T-helper 2 cell treated with Interferon-gamma antibody and Interleukin-4, amounts not matched to agents 5 μg/mL and 100 μg/mL, for 36 hours (primary cell): Measurements from ENCODE around the gene MYLK.
"Not testable (repeated sequence)": the region's sequence is repeated elsewhere in the genome, so short reads cannot be mapped to it uniquely, and the experiment has no call there.

Source experiments
- DNase-seq: peaks from one replicate; pipeline ENCODE4 v3.0.0; 2021; ENCODE audit warnings: low spot score
- H3K27ac Mint-ChIP-seq: one replicate; pipeline ENCODE4 v1.8.0; 2021; ENCODE audit warnings: mild to moderate bottlenecking, mixed read lengths
- H3K27me3 Mint-ChIP-seq: one replicate; pipeline ENCODE4 v1.8.0; 2021; ENCODE audit warnings: low read depth, mixed read lengths
- H3K36me3 Mint-ChIP-seq: one replicate; pipeline ENCODE4 v1.8.0; 2021; ENCODE audit warnings: low read depth, mixed read lengths
- H3K4me1 Mint-ChIP-seq: one replicate; pipeline ENCODE4 v1.8.0; 2021; ENCODE audit warnings: low read depth, mixed read lengths
- H3K4me3 Mint-ChIP-seq: one replicate; pipeline ENCODE4 v1.8.0; 2022; ENCODE audit warnings: mild to moderate bottlenecking, moderate library complexity, mixed read lengths
- H3K9me3 Mint-ChIP-seq: one replicate; pipeline ENCODE4 v1.8.0; 2021; ENCODE audit warnings: mixed read lengths

MYLK gene

DNA sequence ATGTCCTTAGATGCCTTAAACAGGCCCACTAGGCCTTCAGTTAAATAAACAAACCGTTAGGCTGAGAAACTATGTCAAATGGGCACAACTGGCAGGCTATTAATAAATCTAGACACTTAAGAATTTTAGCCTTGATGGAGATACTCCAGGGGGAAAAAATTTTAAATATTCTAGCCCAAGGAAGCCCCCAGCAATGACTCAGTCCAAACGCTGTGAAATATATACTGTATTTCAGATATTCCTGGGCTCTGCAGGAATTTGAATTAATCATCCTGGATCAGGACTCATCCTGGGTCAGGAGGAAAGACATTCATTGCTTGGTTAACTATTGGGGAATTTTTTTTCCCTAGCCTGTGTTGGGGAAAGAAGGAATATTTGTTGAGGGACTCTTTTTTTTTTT lies 166.7 kb downstream of the MYLK start:
- not testable (repeated sequence) for H3K36me3 Mint-ChIP-seq, H3K27me3 Mint-ChIP-seq, DNase-seq, H3K4me3 Mint-ChIP-seq, H3K4me1 Mint-ChIP-seq, H3K27ac Mint-ChIP-seq, H3K9me3 Mint-ChIP-seq

- no peaks in the 10 kb centered on the region for H3K9me3 Mint-ChIP-seq
- peaks cover 4% of the 10 kb centered on the region for H3K27me3 Mint-ChIP-seq
- DNase-seq = no peak
- no peak overlapping the region for H3K27ac Mint-ChIP-seq
- H3K36me3 Mint-ChIP-seq = no peaks in the 10 kb centered on the region
- no peaks in the 10 kb centered on the region for H3K4me1 Mint-ChIP-seq
- H3K4me3 Mint-ChIP-seq = no peak overlapping the region
Observed at GRCh38 chr3:123716411-123716810, 167.7 kb downstream of the MYLK start.

DNA sequence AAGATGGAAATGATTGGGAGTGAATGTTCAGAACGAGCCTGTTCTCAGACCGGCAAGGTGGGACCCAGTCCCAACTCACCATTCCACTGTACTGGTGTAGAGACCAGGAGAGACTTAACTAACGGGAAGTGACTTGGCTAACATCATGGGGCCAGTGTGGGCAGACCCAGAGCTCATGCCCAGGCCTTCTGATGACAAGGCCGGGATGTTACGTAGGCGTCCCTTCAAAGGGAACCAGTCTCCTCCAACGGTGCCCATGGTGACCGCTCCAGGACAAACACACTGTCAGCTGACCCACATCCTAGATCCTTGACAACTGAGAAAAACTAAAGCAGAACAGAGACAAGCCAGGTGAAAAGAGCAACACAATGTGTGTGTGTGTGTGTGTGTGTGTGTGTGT lies 170.9 kb downstream of the MYLK start:
- H3K9me3 Mint-ChIP-seq = no peaks in the 10 kb centered on the region
- peaks cover 7% of the 10 kb centered on the region for H3K27me3 Mint-ChIP-seq
- no peak overlapping the region for H3K4me3 Mint-ChIP-seq
- no peaks in the 10 kb centered on the region for H3K36me3 Mint-ChIP-seq
- DNase-seq = no peak
- H3K27ac Mint-ChIP-seq = no peak overlapping the region
- no peaks in the 10 kb centered on the region for H3K4me1 Mint-ChIP-seq

GRCh38 chr3:123712077-123712860 lies 171.9 kb downstream of the MYLK start:
- DNase-seq = no peak
- Mint-ChIP-seq H3K27ac (no peak overlapping the region), H3K9me3 (no peaks in the 10 kb centered on the region), H3K27me3 (peaks cover 7% of the 10 kb centered on the region), H3K36me3 (no peaks in the 10 kb centered on the region), H3K4me3 (no peak overlapping the region), H3K4me1 (no peaks in the 10 kb centered on the region)

DNA sequence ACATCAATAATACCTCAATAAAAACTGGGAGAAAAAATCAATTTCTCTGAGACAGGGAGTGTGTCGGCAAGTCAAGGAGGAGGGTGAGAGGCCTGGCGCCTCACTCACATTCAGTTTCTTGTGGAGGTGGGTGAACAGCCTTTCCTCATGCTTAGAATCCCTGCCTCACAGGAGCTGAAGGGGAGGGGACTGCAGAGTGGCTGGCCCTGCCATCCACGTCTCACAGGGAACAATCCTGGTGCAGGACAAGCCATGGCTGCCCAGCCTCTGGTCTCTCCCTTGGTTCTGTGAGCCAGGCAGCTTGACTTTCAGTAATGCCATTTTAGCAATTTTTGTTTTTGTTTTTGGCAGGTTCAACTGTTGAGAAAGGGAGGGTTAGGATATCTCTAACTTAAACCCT lies 172.8 kb downstream of the MYLK start:
- Mint-ChIP-seq H3K27me3 (peaks cover 5% of the 10 kb centered on the region), H3K27ac (no peak overlapping the region), H3K9me3 (no peaks in the 10 kb centered on the region), H3K4me3 (no peak overlapping the region), H3K36me3 (no peaks in the 10 kb centered on the region), H3K4me1 (no peaks in the 10 kb centered on the region)
- DNase-seq = no peak

DNA sequence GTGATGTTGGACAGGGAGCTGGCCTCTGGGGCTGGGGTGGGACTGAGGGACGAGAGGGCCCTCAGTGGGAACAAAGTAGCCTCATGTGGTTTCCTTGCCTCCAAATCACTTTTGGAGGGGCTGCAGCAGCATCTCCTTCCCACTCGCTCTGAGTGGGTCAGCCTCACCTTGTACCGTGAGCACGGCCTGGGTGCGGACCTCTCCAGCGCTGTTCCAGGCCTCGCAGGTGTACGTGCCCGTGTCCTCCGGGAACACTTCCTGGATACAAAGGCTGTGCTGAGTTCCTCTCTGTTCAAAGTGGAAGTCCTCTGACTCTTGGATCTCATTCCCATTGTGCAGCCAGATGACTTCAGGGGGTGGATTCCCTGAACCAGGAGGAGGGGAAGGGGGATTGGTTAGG lies 175.6 kb downstream of the MYLK start:
- H3K27ac Mint-ChIP-seq = no peak overlapping the region
- no peak overlapping the region for H3K4me3 Mint-ChIP-seq
- H3K27me3 Mint-ChIP-seq = peaks cover 2% of the 10 kb centered on the region
- H3K4me1 Mint-ChIP-seq = no peaks in the 10 kb centered on the region
- DNase-seq = no peak
- no peaks in the 10 kb centered on the region for H3K9me3 Mint-ChIP-seq
- H3K36me3 Mint-ChIP-seq = no peaks in the 10 kb centered on the region

DNA sequence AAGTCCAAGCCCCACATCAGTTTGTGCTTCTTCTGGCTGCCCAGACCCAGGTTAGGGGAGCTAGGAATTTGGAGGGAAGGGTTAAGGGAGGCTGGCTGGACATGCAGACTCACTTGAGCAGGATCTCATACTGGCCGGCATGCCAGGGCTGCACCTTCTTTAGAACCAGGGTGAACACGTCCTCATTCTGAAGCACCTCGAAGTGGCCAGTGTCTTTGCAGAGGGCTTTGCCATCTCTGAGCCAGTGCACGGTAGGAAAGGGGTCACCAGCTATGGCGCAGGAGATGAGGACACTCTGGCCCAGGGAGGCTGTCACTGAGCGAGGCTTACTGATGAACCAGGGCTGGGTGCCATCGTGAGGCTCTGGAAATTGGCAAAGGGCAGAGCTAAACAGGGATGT lies 176.5 kb downstream of the MYLK start:
- H3K4me1 Mint-ChIP-seq, H3K4me3 Mint-ChIP-seq, DNase-seq, H3K9me3 Mint-ChIP-seq, H3K36me3 Mint-ChIP-seq, H3K27me3 Mint-ChIP-seq, H3K27ac Mint-ChIP-seq: not testable (repeated sequence)

- peaks cover 2% of the 10 kb centered on the region for H3K27me3 Mint-ChIP-seq
- H3K4me3 Mint-ChIP-seq = no peak overlapping the region
- no peaks in the 10 kb centered on the region for H3K36me3 Mint-ChIP-seq
- no peaks in the 10 kb centered on the region for H3K9me3 Mint-ChIP-seq
- H3K27ac Mint-ChIP-seq = no peak overlapping the region
- no peaks in the 10 kb centered on the region for H3K4me1 Mint-ChIP-seq
- no peak for DNase-seq
Observed at GRCh38 chr3:123706871-123707270, 177.3 kb downstream of the MYLK start.

GRCh38 chr3:123705488-123706285 lies 178.4 kb downstream of the MYLK start:
- Mint-ChIP-seq H3K36me3 (no peaks in the 10 kb centered on the region), H3K27ac (no peak overlapping the region), H3K27me3 (no peaks in the 10 kb centered on the region), H3K4me1 (no peaks in the 10 kb centered on the region), H3K4me3 (no peak overlapping the region), H3K9me3 (no peaks in the 10 kb centered on the region)
- DNase-seq = no peak

DNA sequence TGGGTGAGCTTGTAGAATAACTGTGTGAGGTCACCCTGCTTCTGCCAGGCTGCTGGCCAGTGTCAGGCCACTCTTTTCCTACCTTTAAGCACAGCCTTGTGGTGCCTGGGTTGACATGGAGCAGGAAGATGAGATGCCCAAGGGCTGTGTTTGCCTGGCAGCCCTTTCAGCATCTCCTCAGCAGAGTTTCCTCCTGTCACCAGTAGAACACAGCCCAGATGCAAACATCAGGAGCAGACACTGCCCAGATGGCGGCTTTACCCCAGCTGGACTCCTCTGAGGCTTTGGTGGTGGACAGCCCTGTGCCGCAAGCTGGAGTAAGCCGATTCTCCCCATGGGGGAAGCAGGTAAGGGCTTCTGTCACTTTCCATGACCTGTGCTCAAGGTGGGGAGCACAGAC lies 180.5 kb downstream of the MYLK start:
- not testable (repeated sequence) for H3K27me3 Mint-ChIP-seq, H3K4me3 Mint-ChIP-seq, H3K9me3 Mint-ChIP-seq, DNase-seq, H3K4me1 Mint-ChIP-seq, H3K36me3 Mint-ChIP-seq, H3K27ac Mint-ChIP-seq

- no peak for DNase-seq
- H3K4me3 Mint-ChIP-seq = no peak overlapping the region
- no peak overlapping the region for H3K27ac Mint-ChIP-seq
- no peaks in the 10 kb centered on the region for H3K4me1 Mint-ChIP-seq
- H3K36me3 Mint-ChIP-seq = no peaks in the 10 kb centered on the region
- H3K27me3 Mint-ChIP-seq = no peaks in the 10 kb centered on the region
- H3K9me3 Mint-ChIP-seq = no peaks in the 10 kb centered on the region
Observed at GRCh38 chr3:123702720-123703119, 181.4 kb downstream of the MYLK start.

DNA sequence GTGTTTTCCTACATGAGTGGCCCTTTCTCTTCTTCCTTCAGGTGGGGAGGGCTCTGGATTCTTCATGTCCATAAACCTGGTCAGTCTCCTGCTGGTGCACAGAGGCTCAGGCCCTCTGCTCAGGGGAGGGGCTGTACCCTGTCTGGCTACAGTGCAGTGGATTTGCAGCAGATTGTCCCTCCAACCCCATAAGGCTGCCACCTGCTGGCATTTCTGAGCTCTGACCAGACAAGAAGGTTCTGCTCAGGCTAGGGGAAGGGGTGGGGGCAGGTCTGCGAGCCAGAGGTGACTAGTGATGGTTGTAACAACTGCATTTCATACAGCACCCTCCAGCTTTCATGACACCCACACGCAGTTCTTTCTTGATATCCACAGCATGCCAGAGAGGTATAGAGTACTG lies 182.1 kb downstream of the MYLK start:
- not testable (repeated sequence) for H3K4me3 Mint-ChIP-seq, DNase-seq, H3K9me3 Mint-ChIP-seq, H3K27ac Mint-ChIP-seq, H3K4me1 Mint-ChIP-seq, H3K27me3 Mint-ChIP-seq, H3K36me3 Mint-ChIP-seq

DNA sequence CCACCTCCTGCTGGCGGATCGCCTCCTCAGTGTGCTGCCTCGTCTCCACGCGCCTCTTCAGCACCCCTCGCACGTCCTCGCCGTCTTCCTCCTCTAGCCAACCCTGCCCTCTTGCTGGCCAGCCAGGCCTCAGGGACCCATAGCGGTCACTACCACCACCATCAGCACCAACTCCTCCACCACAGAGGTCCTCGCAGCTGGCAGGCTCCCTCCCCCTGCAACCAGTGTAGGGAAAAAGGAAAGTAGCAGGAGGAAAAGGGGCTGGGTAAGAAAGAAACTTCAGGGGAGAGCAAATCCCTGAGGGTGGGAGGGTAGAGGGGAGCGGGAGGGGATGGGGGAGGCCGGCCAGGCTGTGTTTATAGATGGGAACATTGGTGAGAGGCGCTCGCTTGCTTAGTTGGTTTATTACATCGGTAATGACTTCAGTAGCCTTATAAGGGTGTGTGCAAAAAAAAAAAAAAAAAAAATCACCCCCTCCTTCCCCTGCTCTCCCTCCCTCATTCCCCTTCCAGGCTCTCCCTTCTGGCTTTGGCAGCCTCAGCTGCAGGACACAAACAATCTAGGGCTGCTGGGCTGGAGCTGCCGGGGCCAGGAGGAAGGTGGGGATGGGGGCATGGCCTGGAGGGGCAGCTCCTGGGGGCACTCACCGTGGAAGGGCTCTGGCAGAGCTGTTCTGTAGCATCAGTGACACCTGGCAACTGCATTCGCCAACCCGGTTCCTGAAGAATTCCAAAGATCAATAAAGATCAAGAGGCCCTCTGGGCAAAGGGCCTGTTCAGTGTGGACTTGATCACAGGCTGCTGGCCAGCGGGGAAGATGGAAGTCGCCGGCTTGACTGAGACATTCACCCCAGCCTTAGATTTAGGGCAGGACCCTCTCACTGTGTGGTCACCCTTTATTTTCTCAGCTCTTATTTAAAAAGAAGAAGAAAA lies 183.1 kb downstream of the MYLK start:
- Mint-ChIP-seq H3K27me3 (no peaks in the 10 kb centered on the region), H3K4me3 (no peak overlapping the region)

DNA sequence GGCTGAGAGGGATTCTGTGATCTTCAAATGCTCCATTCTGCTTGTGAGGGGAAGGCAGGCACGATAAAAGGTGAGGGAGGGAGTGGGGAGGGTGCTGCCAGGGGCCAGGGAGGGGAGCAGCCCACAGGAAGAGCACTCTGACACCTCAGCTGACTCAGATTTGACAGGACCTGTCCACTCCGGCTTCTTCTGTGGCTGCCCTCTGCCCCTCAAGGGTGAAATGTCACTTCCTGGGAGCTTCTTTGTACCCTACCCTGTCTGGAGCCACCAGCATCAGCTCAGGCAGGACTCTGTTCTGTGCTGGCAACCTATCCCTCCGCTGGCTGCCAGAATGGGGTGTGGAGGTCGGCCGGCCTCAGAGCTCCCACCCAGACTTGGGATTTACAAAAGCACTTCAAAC lies 185.3 kb downstream of the MYLK start:
- Mint-ChIP-seq H3K27me3 (no peaks in the 10 kb centered on the region), H3K4me1 (no peaks in the 10 kb centered on the region), H3K4me3 (no peak overlapping the region), H3K27ac (no peak overlapping the region), H3K9me3 (no peaks in the 10 kb centered on the region), H3K36me3 (no peaks in the 10 kb centered on the region)
- DNase-seq = no peak

More for the DNA sequence above, 183.1 kb downstream of the MYLK start:
- H3K9me3 Mint-ChIP-seq = no peaks in the 10 kb centered on the region
- DNase-seq = no peak
- no peak overlapping the region for H3K27ac Mint-ChIP-seq
- no peaks in the 10 kb centered on the region for H3K36me3 Mint-ChIP-seq
- H3K4me1 Mint-ChIP-seq = no peaks in the 10 kb centered on the region
